Astrocyte (in vitro differentiated cells and primary cell): ENCODE measurements around the gene ELF5. TPM values are rescaled to one million over a fixed set of nuclear protein-coding genes. Genes with fewer than 3 reads are reported as not detected.

ENCODE experiments used
- DNase-seq: peaks from one replicate; pipeline ENCODE4 v3.0.0-alpha.2; 2010; ENCODE audit warnings: low read depth
- FAIRE-seq: peaks from 2 replicates; lab custom pipeline; 2011; peaks lifted over from hg19 to GRCh38; lab: Jason Lieb, UNC
- H2AFZ ChIP-seq: 2 replicates; pipeline ENCODE4 v1.6.0; 2012; ENCODE audit warnings: low read depth, low read length, inconsistent platforms
- H3K27ac ChIP-seq: 2 replicates; pipeline ENCODE4 v1.5.1; 2011; ENCODE audit warnings: low read depth, low read length, inconsistent platforms
- H3K27me3 ChIP-seq: 2 replicates; pipeline ENCODE4 v1.6.0; 2011; ENCODE audit warnings: low read length, inconsistent platforms; ENCODE audit not compliant: insufficient read depth
- H3K36me3 ChIP-seq: 2 replicates; pipeline ENCODE4 v1.5.1; 2011; ENCODE audit warnings: low read length, inconsistent platforms; ENCODE audit not compliant: insufficient read depth
- H3K4me1 ChIP-seq: 2 replicates; pipeline ENCODE4 v1.5.1; 2011; ENCODE audit warnings: low read length, inconsistent platforms; ENCODE audit not compliant: insufficient read depth
- H3K4me2 ChIP-seq: 2 replicates; pipeline ENCODE4 v1.6.0; 2012; ENCODE audit warnings: low read length, inconsistent platforms
- H3K4me3 ChIP-seq: 2 replicates; pipeline ENCODE4 v1.5.1; 2011; ENCODE audit warnings: low read depth, mild to moderate bottlenecking, low read length, inconsistent platforms; ENCODE audit not compliant: insufficient read depth
- H3K79me2 ChIP-seq: 2 replicates; pipeline ENCODE4 v1.6.0; 2012; ENCODE audit warnings: mild to moderate bottlenecking, low read length, inconsistent platforms; ENCODE audit not compliant: insufficient read depth
- H3K9ac ChIP-seq: 2 replicates; pipeline ENCODE4 v1.6.0; 2012; ENCODE audit warnings: mild to moderate bottlenecking, low read length, inconsistent platforms
- H3K9me3 ChIP-seq: 2 replicates; pipeline ENCODE4 v1.5.1; 2012; ENCODE audit warnings: low read depth, mild to moderate bottlenecking, low read length, inconsistent platforms; ENCODE audit not compliant: insufficient read depth
- H4K20me1 ChIP-seq: 2 replicates; pipeline ENCODE4 v1.6.0; 2012; ENCODE audit warnings: low read length, inconsistent platforms; ENCODE audit not compliant: insufficient read depth
- H3K27ac Mint-ChIP-seq: one replicate; pipeline ENCODE4 v1.8.0; 2021; ENCODE audit warnings: mild to moderate bottlenecking, mixed read lengths; ENCODE audit not compliant: unreplicated experiment
- H3K27me3 Mint-ChIP-seq: one replicate; pipeline ENCODE4 v1.8.0; 2021; ENCODE audit warnings: low read depth, mixed read lengths; ENCODE audit not compliant: unreplicated experiment
- H3K36me3 Mint-ChIP-seq: one replicate; pipeline ENCODE4 v1.8.0; 2021; ENCODE audit warnings: low read depth, mixed read lengths; ENCODE audit not compliant: unreplicated experiment
- H3K4me1 Mint-ChIP-seq: one replicate; pipeline ENCODE4 v1.8.0; 2021; ENCODE audit warnings: low read depth, mixed read lengths; ENCODE audit not compliant: unreplicated experiment
- H3K4me3 Mint-ChIP-seq: one replicate; pipeline ENCODE4 v1.8.0; 2021; ENCODE audit warnings: mild to moderate bottlenecking, moderate library complexity, mixed read lengths; ENCODE audit not compliant: unreplicated experiment
- H3K9me3 Mint-ChIP-seq: one replicate; pipeline ENCODE4 v1.8.0; 2021; ENCODE audit warnings: mild to moderate bottlenecking, mixed read lengths; ENCODE audit not compliant: unreplicated experiment
- CTCF ChIP-seq: IDR thresholded peaks from 2 replicates; pipeline ENCODE4 v1.5.1; 2011; ENCODE audit warnings: low read depth, mild to moderate bottlenecking, inconsistent platforms, low read length, moderate library complexity; ENCODE audit not compliant: insufficient read depth
- EZH2 ChIP-seq: IDR thresholded peaks from 2 replicates; pipeline ENCODE4 v1.6.1; 2012; ENCODE audit warnings: mild to moderate bottlenecking, low read length, inconsistent platforms; ENCODE audit not compliant: insufficient read depth
- total RNA-seq: library from RNA; stranded (reverse); gene quantifications from 2 replicates; pipeline ENCODE4 v1.2.1, GENCODE V29; 2021

The ELF5 gene
- total RNA-seq, 1 donor from 2014 or later, result not detected

GRCh38 chr11:34525098-34525497 lies 11.5 kb upstream of the ELF5 start:
- Mint-ChIP-seq H3K27me3 (peaks cover 28% of the 10 kb centered on the region), H3K36me3 (no peaks in the 10 kb centered on the region), H3K4me1 (no peaks in the 10 kb centered on the region), H3K9me3 (peaks cover 9% of the 10 kb centered on the region), H3K27ac (no peak overlapping the region), H3K4me3 (no peak overlapping the region)
- Histone ChIP-seq H3K9me3 (no peaks in the 10 kb centered on the region), H3K27me3 (peaks cover 5% of the 10 kb centered on the region), H3K4me3 (no peak overlapping the region), H3K4me1 (no peaks in the 10 kb centered on the region), H3K27ac (no peak overlapping the region), H3K4me2 (no peak overlapping the region), H3K9ac (no peak overlapping the region), H3K79me2 (no peaks in the 10 kb centered on the region), H4K20me1 (no peaks in the 10 kb centered on the region), H2AFZ (no peak overlapping the region), H3K36me3 (no peaks in the 10 kb centered on the region)
- TF ChIP-seq CTCF, result no peak
- TF ChIP-seq EZH2, result no peak
- no peak for FAIRE-seq
- DNase-seq, result no peak

DNA sequence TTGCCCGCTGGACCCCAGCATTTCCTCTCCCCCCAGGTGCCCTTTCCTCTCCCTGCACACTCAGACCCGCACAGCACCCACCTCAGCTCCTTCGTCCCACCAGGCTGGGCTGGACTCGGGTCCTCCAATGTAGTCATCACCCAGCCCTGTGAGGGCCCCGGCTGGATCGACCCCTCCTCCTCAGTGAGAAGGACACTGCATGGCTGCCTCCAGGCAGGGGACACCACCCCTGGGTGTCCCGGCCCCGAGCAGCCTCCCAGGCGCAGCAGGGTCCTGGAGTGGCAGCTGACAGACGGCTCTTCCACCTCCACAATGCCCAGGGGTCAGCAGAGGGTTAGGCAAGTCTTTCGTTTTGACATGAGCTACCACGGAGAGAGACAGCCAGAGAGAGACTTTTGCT lies 11.1 kb upstream of the ELF5 start:
- Histone ChIP-seq H3K4me2 (no peak overlapping the region), H3K27ac (no peak overlapping the region), H4K20me1 (no peaks in the 10 kb centered on the region), H3K4me1 (no peaks in the 10 kb centered on the region), H2AFZ (no peak overlapping the region), H3K79me2 (no peaks in the 10 kb centered on the region), H3K27me3 (peaks cover 5% of the 10 kb centered on the region), H3K4me3 (no peak overlapping the region), H3K9me3 (no peaks in the 10 kb centered on the region), H3K9ac (no peak overlapping the region), H3K36me3 (no peaks in the 10 kb centered on the region)
- Mint-ChIP-seq H3K4me1 (no peaks in the 10 kb centered on the region), H3K36me3 (no peaks in the 10 kb centered on the region), H3K9me3 (peaks cover 5% of the 10 kb centered on the region), H3K27ac (no peak overlapping the region), H3K4me3 (no peak overlapping the region), H3K27me3 (peaks cover 24% of the 10 kb centered on the region)
- FAIRE-seq (no peak), DNase-seq (no peak)
- no peak for TF ChIP-seq CTCF
- TF ChIP-seq EZH2, result no peak

DNA sequence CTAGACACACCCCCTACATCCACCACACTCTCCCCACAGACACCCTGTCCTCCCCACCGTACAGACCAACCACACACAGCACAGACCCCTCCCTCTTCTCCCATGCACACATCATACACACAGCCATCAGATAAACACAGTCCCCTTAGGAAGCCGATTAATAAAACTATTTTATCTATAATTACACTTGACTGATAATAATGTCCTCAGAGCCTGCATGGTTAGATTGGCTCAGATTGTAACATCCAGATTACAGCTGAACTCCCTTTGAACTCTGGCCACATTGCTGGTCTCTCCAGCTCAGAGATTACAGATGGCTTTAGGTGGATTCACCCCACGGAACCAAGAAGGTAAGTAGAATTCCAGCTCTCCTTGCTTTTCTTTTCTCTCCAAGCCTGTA lies 9.5 kb upstream of the ELF5 start:
- H3K9me3 ChIP-seq, result no peaks in the 10 kb centered on the region
- no peak overlapping the region for H3K4me2 ChIP-seq
- H3K9ac ChIP-seq, result no peak overlapping the region
- Mint-ChIP-seq H3K4me1 (no peaks in the 10 kb centered on the region), H3K27ac (no peak overlapping the region), H3K4me3 (no peak overlapping the region), H3K27me3 (peaks cover 20% of the 10 kb centered on the region), H3K36me3 (no peaks in the 10 kb centered on the region), H3K9me3 (peaks cover 5% of the 10 kb centered on the region)
- TF ChIP-seq CTCF, result no peak
- H3K4me1 ChIP-seq, result no peaks in the 10 kb centered on the region
- H3K79me2 ChIP-seq, result no peaks in the 10 kb centered on the region
- no peak overlapping the region for H3K27ac ChIP-seq
- H3K27me3 ChIP-seq, result peaks cover 5% of the 10 kb centered on the region
- no peak overlapping the region for H3K4me3 ChIP-seq
- H3K36me3 ChIP-seq, result no peaks in the 10 kb centered on the region
- DNase-seq (no peak), FAIRE-seq (no peak)
- H2AFZ ChIP-seq, result no peak overlapping the region
- no peaks in the 10 kb centered on the region for H4K20me1 ChIP-seq
